ENCODE measurements around the gene AGPAT4.

AGPAT4 gene

GRCh38 chr6:161254464-161255253 lies 19.2 kb downstream of the AGPAT4 start:
- DNase-seq (ENCODE audit: low read depth), result no peak

GRCh38 chr6:161254126-161254463 lies 19.8 kb downstream of the AGPAT4 start:
- DNase-seq (ENCODE audit: low read depth), result no peak

GRCh38 chr6:161251345-161251744 lies 22.5 kb downstream of the AGPAT4 start:
- DNase-seq (ENCODE audit: low read depth), result no peak

GRCh38 chr6:161249327-161249726 lies 24.5 kb downstream of the AGPAT4 start:
- DNase-seq (ENCODE audit: low read depth), result no peak

- DNase-seq (ENCODE audit: low read depth), result no peak
Observed at GRCh38 chr6:161246725-161247124, 27.1 kb downstream of the AGPAT4 start.

GRCh38 chr6:161245363-161245762 lies 28.5 kb downstream of the AGPAT4 start:
- no peak for DNase-seq (ENCODE audit: low read depth)

- DNase-seq (ENCODE audit: low read depth), result no peak
Observed at GRCh38 chr6:161244725-161245124, 29.1 kb downstream of the AGPAT4 start.

GRCh38 chr6:161242779-161243693 lies 30.8 kb downstream of the AGPAT4 start:
- no peak for DNase-seq (ENCODE audit: low read depth)

GRCh38 chr6:161242113-161242512 lies 31.7 kb downstream of the AGPAT4 start:
- no peak for DNase-seq (ENCODE audit: low read depth)

- DNase-seq (ENCODE audit: low read depth), result no peak
Observed at GRCh38 chr6:161239001-161239400, 34.9 kb downstream of the AGPAT4 start.

- no peak for DNase-seq (ENCODE audit: low read depth)
Observed at GRCh38 chr6:161238500-161238899, 35.4 kb downstream of the AGPAT4 start.

- no peak for DNase-seq (ENCODE audit: low read depth)
Observed at GRCh38 chr6:161238081-161238480, 35.8 kb downstream of the AGPAT4 start.

- DNase-seq (ENCODE audit: low read depth), result no peak
Observed at GRCh38 chr6:161237176-161237575, 36.7 kb downstream of the AGPAT4 start.

GRCh38 chr6:161235776-161236633 lies 37.9 kb downstream of the AGPAT4 start:
- DNase-seq (ENCODE audit: low read depth), result no peak

- no peak for DNase-seq (ENCODE audit: low read depth)
Observed at GRCh38 chr6:161233986-161234661, 39.7 kb downstream of the AGPAT4 start.

- DNase-seq (ENCODE audit: low read depth), result no peak
Observed at GRCh38 chr6:161232467-161232866, 41.4 kb downstream of the AGPAT4 start.

GRCh38 chr6:161232010-161232409 lies 41.9 kb downstream of the AGPAT4 start:
- DNase-seq (ENCODE audit: low read depth), result no peak

GRCh38 chr6:161230339-161230738 lies 43.5 kb downstream of the AGPAT4 start:
- no peak for DNase-seq (ENCODE audit: low read depth)

GRCh38 chr6:161228921-161229591 lies 44.8 kb downstream of the AGPAT4 start:
- DNase-seq (ENCODE audit: low read depth), result no peak

GRCh38 chr6:161228096-161228495 lies 45.8 kb downstream of the AGPAT4 start:
- no peak for DNase-seq (ENCODE audit: low read depth)

Measured in stimulated activated CD4-positive, alpha-beta T cell treated with anti-CD3 and anti-CD28 coated beads, Interleukin-2, amount 100 ng/mL, for 4 hours (primary cell).